ENCODE results near the gene DTWD2.
"Not testable (repeated sequence)": the region's sequence is repeated elsewhere in the genome, so short reads cannot be mapped to it uniquely, and the experiment has no call there.

The DTWD2 gene

DNA sequence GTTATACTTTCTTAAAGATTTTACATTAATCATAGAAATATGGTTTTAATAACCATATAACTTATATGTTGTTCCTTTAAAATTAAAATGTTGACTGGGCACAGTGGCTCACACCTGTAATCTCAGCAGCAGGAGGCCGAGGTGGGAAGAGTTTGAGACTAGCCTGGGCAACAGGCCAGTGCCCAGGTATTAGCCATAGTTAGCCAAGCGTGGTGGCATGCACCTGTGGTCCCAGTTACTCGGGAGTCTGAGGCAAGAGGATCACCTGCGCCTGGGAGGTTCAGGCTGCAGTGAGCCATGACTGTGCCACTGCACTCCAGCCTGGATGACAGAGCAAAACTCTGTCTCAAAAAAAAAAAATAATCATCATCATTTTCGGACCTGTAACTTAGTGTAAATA, 133.5 kb downstream of the DTWD2 start:
- Histone ChIP-seq H3K4me1 (ENCODE audit: control insufficient read depth, insufficient read depth, low read length) (no peaks in the 10 kb centered on the region), H3K27me3 (ENCODE audit: control insufficient read depth, insufficient read depth, low read length) (no peaks in the 10 kb centered on the region), H3K36me3 (ENCODE audit: control insufficient read depth, insufficient read depth, low read length) (no peaks in the 10 kb centered on the region), H3K9ac (ENCODE audit: low read depth, low read length) (no peak overlapping the region), H3K4me3 (ENCODE audit: low read depth, low read length) (no peak overlapping the region), H3K9me3 (ENCODE audit: control insufficient read depth, insufficient read depth, low read length) (no peaks in the 10 kb centered on the region)

DNA sequence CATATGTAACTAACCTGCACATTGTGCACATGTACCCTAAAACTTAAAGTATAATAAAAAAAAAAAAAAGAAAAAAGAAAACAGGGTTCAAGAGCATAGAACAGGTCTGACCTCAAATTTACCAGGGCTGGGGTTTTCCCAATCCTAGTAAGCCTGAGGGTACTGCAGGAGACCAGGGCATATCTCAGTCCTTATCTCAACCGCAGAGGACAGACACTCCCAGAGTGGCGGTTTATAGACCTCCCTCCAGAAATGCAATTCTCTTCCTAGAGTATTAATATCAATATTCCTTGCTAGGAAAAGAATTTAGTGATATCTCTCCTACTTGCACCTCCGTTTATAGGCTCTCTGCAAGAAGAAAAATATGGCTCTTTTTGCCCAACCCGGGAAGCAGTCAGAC, 136.6 kb downstream of the DTWD2 start:
- not testable (repeated sequence) for H3K9me3 ChIP-seq (ENCODE audit: control insufficient read depth, insufficient read depth, low read length); H3K9ac ChIP-seq (ENCODE audit: low read depth, low read length); H3K36me3 ChIP-seq (ENCODE audit: control insufficient read depth, insufficient read depth, low read length); H3K4me1 ChIP-seq (ENCODE audit: control insufficient read depth, insufficient read depth, low read length); H3K4me3 ChIP-seq (ENCODE audit: low read depth, low read length); H3K27me3 ChIP-seq (ENCODE audit: control insufficient read depth, insufficient read depth, low read length)

DNA sequence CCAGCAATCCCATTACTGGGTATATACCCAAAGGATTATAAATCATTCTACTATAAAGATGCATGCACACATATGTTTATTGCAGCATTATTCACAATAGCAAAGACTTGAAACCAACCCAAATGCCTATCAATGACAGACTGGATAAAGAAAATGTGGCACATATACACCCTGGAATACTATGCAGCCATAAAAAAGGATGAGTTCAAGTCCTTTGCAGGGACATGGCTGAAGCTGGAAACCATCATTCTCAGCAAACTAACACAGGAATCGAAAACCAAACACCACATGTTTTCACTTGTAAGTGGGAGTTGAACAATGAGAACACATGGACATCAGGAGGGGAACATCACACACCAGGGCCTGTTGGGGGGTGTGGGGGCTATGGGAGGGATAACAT, 138.8 kb downstream of the DTWD2 start:
- not testable (repeated sequence) for H3K4me1 ChIP-seq (ENCODE audit: control insufficient read depth, insufficient read depth, low read length); H3K9me3 ChIP-seq (ENCODE audit: control insufficient read depth, insufficient read depth, low read length); H3K9ac ChIP-seq (ENCODE audit: low read depth, low read length); H3K27me3 ChIP-seq (ENCODE audit: control insufficient read depth, insufficient read depth, low read length); H3K36me3 ChIP-seq (ENCODE audit: control insufficient read depth, insufficient read depth, low read length); H3K4me3 ChIP-seq (ENCODE audit: low read depth, low read length)

DNA sequence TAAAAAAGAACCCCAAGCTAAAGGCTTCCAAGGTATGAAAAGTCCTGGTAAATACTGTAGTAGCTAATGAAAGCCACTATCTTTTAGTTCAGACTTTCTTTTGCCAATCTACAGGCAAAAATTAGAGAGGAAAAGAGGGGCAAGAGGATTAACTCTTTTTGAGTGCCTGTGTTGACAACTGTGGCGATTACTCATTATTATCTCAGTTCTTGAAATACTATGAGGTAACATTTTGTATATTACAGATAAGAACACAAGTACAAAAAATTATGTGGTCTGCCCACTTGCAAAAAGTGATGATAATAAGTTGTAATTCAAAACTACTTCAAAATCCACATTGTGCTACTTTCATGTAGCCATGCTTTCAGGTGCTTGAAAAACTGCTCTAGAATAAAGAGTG, 144.0 kb downstream of the DTWD2 start:
- Histone ChIP-seq H3K9ac (ENCODE audit: low read depth, low read length) (no peak overlapping the region), H3K4me1 (ENCODE audit: control insufficient read depth, insufficient read depth, low read length) (no peaks in the 10 kb centered on the region)

DNA sequence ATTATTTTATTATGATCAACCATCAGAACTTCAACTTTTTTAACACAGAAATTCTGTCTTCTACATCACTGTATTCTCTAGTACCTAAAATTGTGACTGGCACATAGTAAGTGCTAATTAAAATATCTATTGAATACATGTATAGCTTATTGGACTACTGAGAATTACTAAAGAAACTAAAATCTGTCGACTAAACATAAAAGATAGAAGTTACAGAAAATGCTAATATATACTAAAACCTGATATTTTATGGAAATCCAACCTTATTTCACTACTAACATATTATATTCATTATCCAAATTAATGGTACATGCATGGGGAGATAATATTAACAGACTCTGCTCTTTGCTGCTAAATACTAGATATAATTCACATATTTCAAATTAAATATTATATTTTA, 153.6 kb downstream of the DTWD2 start:
- H3K4me1 ChIP-seq (ENCODE audit: control insufficient read depth, insufficient read depth, low read length): no peaks in the 10 kb centered on the region
- H3K4me3 ChIP-seq (ENCODE audit: low read depth, low read length): no peak overlapping the region
- H3K9me3 ChIP-seq (ENCODE audit: control insufficient read depth, insufficient read depth, low read length): no peaks in the 10 kb centered on the region
- H3K36me3 ChIP-seq (ENCODE audit: control insufficient read depth, insufficient read depth, low read length): no peaks in the 10 kb centered on the region
- H3K27me3 ChIP-seq (ENCODE audit: control insufficient read depth, insufficient read depth, low read length): no peaks in the 10 kb centered on the region
- H3K9ac ChIP-seq (ENCODE audit: low read depth, low read length): no peak overlapping the region

More for the DNA sequence above, 144.0 kb downstream of the DTWD2 start:
- no peaks in the 10 kb centered on the region for H3K36me3 ChIP-seq (ENCODE audit: control insufficient read depth, insufficient read depth, low read length)
- no peaks in the 10 kb centered on the region for H3K27me3 ChIP-seq (ENCODE audit: control insufficient read depth, insufficient read depth, low read length)
- no peak overlapping the region for H3K4me3 ChIP-seq (ENCODE audit: low read depth, low read length)
- no peaks in the 10 kb centered on the region for H3K9me3 ChIP-seq (ENCODE audit: control insufficient read depth, insufficient read depth, low read length)

DNA sequence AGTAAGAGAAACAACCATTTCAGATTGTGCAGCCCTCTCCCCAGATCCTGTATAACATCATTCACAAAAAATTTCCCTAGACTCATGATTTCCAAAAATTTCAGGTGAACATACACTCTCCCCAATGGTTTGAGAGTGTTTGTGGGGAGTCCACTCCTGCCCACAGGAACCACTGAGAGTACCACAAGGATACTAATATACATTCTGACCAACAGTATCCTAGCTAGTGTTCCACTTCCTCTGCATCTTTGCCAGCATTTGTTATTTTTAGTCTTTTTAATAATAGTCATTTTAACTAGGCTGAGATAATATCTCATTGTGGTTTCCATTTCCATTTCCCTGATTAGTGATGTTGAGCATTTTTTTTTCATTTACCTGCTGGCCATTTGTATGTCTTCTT, 155.4 kb downstream of the DTWD2 start:
- Histone ChIP-seq H3K4me3 (ENCODE audit: low read depth, low read length) (no peak overlapping the region), H3K36me3 (ENCODE audit: control insufficient read depth, insufficient read depth, low read length) (no peaks in the 10 kb centered on the region), H3K27me3 (ENCODE audit: control insufficient read depth, insufficient read depth, low read length) (no peaks in the 10 kb centered on the region), H3K4me1 (ENCODE audit: control insufficient read depth, insufficient read depth, low read length) (no peaks in the 10 kb centered on the region), H3K9me3 (ENCODE audit: control insufficient read depth, insufficient read depth, low read length) (no peaks in the 10 kb centered on the region), H3K9ac (ENCODE audit: low read depth, low read length) (no peak overlapping the region)

DNA sequence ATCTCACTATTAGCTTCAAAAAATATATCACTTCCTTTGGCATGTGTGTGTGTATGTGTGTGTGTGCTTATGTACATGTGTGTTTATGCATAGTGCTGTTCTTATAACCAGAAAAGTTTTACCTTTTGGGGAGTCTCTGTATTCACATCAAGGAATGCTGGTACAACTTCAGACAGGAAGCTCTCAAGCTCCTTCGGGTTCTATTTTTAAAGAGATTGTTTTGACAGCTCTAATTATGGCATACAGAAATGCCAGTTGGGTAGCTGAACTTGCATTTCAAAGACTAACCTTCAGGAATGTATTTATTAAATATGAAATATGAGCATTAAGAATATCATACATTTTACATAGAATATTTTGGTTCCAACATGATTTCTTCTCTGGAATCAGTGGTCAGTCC, 163.1 kb downstream of the DTWD2 start:
- no peak overlapping the region for H3K4me3 ChIP-seq (ENCODE audit: low read depth, low read length)
- H3K9me3 ChIP-seq (ENCODE audit: control insufficient read depth, insufficient read depth, low read length): no peaks in the 10 kb centered on the region
- no peaks in the 10 kb centered on the region for H3K36me3 ChIP-seq (ENCODE audit: control insufficient read depth, insufficient read depth, low read length)
- H3K4me1 ChIP-seq (ENCODE audit: control insufficient read depth, insufficient read depth, low read length): peaks cover 4% of the 10 kb centered on the region
- H3K27me3 ChIP-seq (ENCODE audit: control insufficient read depth, insufficient read depth, low read length): no peaks in the 10 kb centered on the region
- no peak overlapping the region for H3K9ac ChIP-seq (ENCODE audit: low read depth, low read length)

DNA sequence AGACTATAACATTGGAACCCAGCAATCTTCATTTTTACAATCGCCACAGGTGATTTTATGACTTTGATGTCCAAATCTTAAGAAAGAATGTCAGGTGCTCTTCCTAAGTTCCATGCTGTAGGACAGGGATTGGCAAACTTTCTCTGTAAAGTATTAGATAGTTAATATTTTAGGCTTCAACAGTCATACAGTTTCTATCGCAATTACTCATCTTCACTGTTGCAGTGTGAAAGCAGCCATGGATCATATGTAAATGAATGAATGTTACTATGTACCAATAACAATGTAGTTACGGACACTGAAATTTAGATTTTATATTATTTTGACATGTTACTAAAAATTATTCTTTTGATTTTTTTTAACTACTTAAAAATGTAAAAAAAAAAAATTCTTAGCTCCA, 169.7 kb downstream of the DTWD2 start:
- no peak overlapping the region for H3K9ac ChIP-seq (ENCODE audit: low read depth, low read length)
- H3K36me3 ChIP-seq (ENCODE audit: control insufficient read depth, insufficient read depth, low read length): no peaks in the 10 kb centered on the region
- no peak overlapping the region for H3K4me3 ChIP-seq (ENCODE audit: low read depth, low read length)
- H3K9me3 ChIP-seq (ENCODE audit: control insufficient read depth, insufficient read depth, low read length): no peaks in the 10 kb centered on the region
- H3K27me3 ChIP-seq (ENCODE audit: control insufficient read depth, insufficient read depth, low read length): no peaks in the 10 kb centered on the region
- H3K4me1 ChIP-seq (ENCODE audit: control insufficient read depth, insufficient read depth, low read length): peaks cover 4% of the 10 kb centered on the region

DNA sequence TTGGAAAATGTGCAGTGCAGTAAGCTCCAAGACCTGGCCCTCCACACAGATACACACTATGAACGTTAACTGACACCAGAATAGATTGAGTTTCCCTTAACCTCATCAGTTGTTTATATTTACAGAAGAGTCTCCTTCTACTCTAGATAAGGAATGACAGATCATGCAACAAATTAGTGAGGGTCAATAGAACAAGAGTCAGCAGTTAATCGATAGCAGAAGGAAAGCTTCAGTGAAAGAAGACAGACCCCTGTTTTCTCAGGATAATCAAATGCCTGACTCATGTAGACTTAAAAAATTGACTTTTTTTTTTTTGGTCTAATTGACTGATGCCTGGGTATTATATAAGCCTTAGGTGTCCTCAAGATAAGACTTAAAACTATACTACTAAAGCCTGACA, 179.9 kb downstream of the DTWD2 start:
- Histone ChIP-seq H3K36me3 (ENCODE audit: control insufficient read depth, insufficient read depth, low read length) (no peaks in the 10 kb centered on the region), H3K4me1 (ENCODE audit: control insufficient read depth, insufficient read depth, low read length) (no peaks in the 10 kb centered on the region), H3K4me3 (ENCODE audit: low read depth, low read length) (no peak overlapping the region), H3K9ac (ENCODE audit: low read depth, low read length) (no peak overlapping the region), H3K27me3 (ENCODE audit: control insufficient read depth, insufficient read depth, low read length) (no peaks in the 10 kb centered on the region), H3K9me3 (ENCODE audit: control insufficient read depth, insufficient read depth, low read length) (no peaks in the 10 kb centered on the region)

DNA sequence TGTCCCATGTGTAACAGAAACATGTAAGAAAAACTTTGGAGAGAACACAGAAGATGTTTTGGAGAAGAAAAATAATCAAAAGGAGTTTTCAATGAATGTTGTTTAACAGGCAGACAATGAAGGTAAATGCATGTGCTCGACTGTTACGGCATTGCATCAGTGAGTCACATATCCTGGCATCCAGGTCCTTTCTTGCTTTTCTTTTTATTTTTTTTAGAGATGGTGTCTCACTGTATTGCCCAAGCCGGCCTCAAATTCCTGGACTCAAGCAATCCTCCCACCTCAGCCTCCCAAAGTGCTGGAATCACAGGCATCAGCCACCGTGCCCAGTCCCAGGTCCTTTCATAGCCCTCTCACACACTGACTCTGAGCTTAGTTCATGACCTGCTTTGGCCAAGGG, 181.8 kb downstream of the DTWD2 start:
- Histone ChIP-seq H3K9me3 (ENCODE audit: control insufficient read depth, insufficient read depth, low read length) (no peaks in the 10 kb centered on the region), H3K36me3 (ENCODE audit: control insufficient read depth, insufficient read depth, low read length) (no peaks in the 10 kb centered on the region), H3K27me3 (ENCODE audit: control insufficient read depth, insufficient read depth, low read length) (no peaks in the 10 kb centered on the region), H3K4me3 (ENCODE audit: low read depth, low read length) (no peak overlapping the region), H3K4me1 (ENCODE audit: control insufficient read depth, insufficient read depth, low read length) (no peaks in the 10 kb centered on the region), H3K9ac (ENCODE audit: low read depth, low read length) (no peak overlapping the region)

DNA sequence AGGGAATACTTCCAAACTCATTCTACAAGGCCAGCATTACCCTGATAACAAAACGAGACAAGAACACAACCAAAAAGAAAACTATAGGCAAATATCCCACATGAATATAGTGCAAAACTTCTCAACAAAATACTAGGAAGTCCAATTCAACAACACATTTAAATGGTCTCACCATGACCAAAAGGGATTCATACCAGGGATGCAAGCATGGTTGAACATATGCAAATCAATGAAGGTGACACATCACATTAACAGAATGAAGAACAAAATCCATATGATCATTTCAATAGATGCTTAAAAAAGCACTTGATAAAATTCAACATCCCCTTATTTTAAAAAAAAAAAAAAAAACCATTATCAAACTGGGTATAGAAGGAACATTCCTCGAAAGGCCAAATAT, 186.0 kb downstream of the DTWD2 start:
- H3K4me1 ChIP-seq (ENCODE audit: control insufficient read depth, insufficient read depth, low read length): no peaks in the 10 kb centered on the region
- no peak overlapping the region for H3K4me3 ChIP-seq (ENCODE audit: low read depth, low read length)
- no peak overlapping the region for H3K9ac ChIP-seq (ENCODE audit: low read depth, low read length)
- H3K36me3 ChIP-seq (ENCODE audit: control insufficient read depth, insufficient read depth, low read length): no peaks in the 10 kb centered on the region
- no peaks in the 10 kb centered on the region for H3K9me3 ChIP-seq (ENCODE audit: control insufficient read depth, insufficient read depth, low read length)
- H3K27me3 ChIP-seq (ENCODE audit: control insufficient read depth, insufficient read depth, low read length): no peaks in the 10 kb centered on the region

DNA sequence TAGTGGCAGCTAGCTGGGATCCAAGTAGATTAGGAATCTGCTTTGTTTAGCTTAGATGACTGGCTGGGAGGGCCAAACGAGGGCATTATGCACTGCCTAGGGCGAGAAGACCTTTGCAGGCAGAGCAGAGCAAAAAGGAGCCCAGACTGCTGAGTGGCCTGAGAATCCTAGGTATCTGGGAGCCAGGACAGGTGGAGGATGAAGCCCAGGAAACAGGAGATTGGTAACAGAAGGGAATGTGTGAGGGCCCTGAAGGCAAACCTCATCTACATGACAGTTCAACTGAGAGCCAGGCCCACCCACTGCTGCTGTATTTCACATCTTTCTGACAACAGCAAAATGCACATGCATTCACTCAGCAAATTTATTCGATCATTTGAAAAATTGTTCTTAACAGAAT, 192.3 kb downstream of the DTWD2 start:
- Histone ChIP-seq H3K4me3 (ENCODE audit: low read depth, low read length) (no peak overlapping the region), H3K4me1 (ENCODE audit: control insufficient read depth, insufficient read depth, low read length) (peaks cover 16% of the 10 kb centered on the region), H3K9ac (ENCODE audit: low read depth, low read length) (no peak overlapping the region), H3K9me3 (ENCODE audit: control insufficient read depth, insufficient read depth, low read length) (no peaks in the 10 kb centered on the region), H3K27me3 (ENCODE audit: control insufficient read depth, insufficient read depth, low read length) (no peaks in the 10 kb centered on the region), H3K36me3 (ENCODE audit: control insufficient read depth, insufficient read depth, low read length) (no peaks in the 10 kb centered on the region)

DNA sequence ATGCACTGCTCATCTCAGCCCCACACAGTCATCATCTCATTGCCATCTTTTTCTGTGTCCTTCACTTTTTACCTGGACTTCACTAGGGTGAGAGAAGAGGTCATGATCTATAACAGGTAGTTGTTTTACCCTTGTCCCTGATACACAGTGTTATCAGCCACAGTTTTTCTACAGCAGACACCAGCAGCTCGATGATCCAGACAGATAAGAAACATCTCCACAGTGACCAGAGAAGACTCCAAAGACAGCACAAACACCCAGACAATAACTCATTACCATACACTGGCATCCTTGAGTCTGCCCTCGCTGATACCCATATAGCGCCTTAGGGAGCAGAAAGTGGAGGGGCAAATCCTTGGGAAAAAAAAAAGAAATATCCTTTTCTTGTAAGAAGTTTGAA, 194.1 kb downstream of the DTWD2 start:
- peaks cover 16% of the 10 kb centered on the region for H3K4me1 ChIP-seq (ENCODE audit: control insufficient read depth, insufficient read depth, low read length)

More for the DNA sequence above, 194.1 kb downstream of the DTWD2 start:
- Histone ChIP-seq H3K4me3 (ENCODE audit: low read depth, low read length) (no peak overlapping the region), H3K36me3 (ENCODE audit: control insufficient read depth, insufficient read depth, low read length) (no peaks in the 10 kb centered on the region), H3K9me3 (ENCODE audit: control insufficient read depth, insufficient read depth, low read length) (no peaks in the 10 kb centered on the region), H3K27me3 (ENCODE audit: control insufficient read depth, insufficient read depth, low read length) (no peaks in the 10 kb centered on the region), H3K9ac (ENCODE audit: low read depth, low read length) (no peak overlapping the region)

All from iPS-15b (cell line).